Measurements from ENCODE around the gene GCGR. TPM values are rescaled to one million over a fixed set of nuclear protein-coding genes. Genes with fewer than 3 reads are reported as not detected.
A peak's percentile ranks its signal among the peaks of the same experiment; 100 is the strongest.

GCGR gene
- total RNA-seq, 4 donors from 2014 or later = not detected

DNA sequence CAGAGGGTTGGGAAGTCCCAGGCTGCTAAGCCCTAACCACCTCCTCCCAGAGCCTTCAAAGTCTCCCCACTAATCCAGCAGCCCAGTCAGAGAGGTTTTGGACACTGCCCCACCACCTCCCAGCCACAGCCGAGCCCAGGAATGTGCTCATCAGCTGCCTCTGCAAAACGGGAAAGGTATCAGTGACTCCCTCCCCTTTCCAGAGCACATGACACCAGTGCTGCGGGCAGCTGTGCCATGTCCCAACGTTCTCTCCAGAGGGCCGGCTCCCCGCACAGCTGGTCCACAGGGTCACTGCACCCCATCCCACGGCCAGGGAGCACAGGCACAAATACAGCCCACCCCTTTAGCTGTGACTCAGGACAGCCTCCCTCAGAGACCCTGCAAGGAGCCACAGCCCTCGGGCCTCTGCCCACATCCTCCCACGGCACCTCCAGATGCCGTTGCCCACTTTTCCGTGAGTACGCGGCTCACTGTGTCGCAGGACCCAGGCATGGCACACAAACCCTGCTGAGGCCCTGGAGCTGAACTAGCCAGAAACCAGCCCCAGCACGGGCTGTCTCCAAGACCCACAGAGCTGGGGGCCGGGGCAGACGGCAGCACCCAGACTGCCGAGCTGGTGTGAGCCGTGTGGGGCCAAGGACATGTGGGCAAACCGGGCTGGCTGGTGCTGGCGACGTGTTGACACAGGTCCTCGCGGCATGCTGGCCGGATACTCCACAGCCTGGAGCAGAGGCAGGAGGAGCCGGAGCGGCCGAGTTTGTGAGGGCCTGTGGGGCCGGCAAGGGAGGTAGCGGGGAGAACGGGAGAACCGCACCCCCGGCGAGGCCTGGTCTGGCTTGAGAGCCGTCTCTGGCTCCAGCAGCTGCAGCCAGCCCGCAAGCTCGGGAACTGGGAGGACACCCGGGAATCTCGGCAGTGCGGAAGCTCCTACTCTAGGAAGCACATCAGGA, 37.2 kb downstream of the GCGR start:
- TF ChIP-seq, protein P1, sequence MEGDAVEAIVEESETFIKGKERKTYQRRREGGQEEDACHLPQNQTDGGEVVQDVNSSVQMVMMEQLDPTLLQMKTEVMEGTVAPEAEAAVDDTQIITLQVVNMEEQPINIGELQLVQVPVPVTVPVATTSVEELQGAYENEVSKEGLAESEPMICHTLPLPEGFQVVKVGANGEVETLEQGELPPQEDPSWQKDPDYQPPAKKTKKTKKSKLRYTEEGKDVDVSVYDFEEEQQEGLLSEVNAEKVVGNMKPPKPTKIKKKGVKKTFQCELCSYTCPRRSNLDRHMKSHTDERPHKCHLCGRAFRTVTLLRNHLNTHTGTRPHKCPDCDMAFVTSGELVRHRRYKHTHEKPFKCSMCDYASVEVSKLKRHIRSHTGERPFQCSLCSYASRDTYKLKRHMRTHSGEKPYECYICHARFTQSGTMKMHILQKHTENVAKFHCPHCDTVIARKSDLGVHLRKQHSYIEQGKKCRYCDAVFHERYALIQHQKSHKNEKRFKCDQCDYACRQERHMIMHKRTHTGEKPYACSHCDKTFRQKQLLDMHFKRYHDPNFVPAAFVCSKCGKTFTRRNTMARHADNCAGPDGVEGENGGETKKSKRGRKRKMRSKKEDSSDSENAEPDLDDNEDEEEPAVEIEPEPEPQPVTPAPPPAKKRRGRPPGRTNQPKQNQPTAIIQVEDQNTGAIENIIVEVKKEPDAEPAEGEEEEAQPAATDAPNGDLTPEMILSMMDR (IDR thresholded peaks at IDR 0.05) = no peak
- peak in 2 of 4 donors; percentile 26 to 40 for TF ChIP-seq POLR2A (IDR thresholded peaks at IDR 0.05)
- Histone ChIP-seq H3K27ac (peak overlapping the region; percentile 90 to 93 (median 92)), H3K27me3 (no peaks in the 10 kb centered on the region), H3K4me1 (peaks cover 19 to 57% (median 21%) of the 10 kb centered on the region in 3 donors), H3K9me3 (no peaks in the 10 kb centered on the region), H3K36me3 (peaks cover 33 to 39% (median 35%) of the 10 kb centered on the region in 3 donors), H3K4me3 (peak overlapping the region in 3 of 4 donors; percentile 16 to 34 (median 26))
- DNase-seq = no peak
- intact Hi-C loops (cut with DNase I) = no loop called here
- 11 to 36% methylated on average over 3 to 13 of the region's 40 CpGs for WGBS, 2 donors

DNA sequence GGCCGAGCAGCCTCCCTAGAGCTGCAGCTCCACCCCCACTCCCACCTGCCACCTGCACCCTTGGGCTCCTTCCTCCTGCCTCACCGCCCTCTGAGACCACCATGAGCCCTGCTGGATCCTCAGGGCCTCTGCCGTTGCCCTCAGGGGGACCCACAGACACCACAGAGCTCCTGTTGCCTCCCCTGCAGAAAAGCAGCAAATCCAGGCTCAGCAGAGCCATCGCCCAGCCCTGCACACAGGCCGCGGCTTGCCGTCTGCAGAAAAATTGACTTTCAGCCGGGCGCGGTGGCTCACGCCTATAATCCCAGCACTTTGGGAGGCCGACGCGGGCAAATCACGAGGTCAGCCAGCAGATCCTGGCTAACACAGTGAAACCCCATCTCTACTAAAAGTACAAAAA, 37.9 kb downstream of the GCGR start:
- no peak for TF ChIP-seq POLR2A (IDR thresholded peaks at IDR 0.05)
- TF ChIP-seq, protein P1 (IDR thresholded peaks at IDR 0.05) = no peak
- peaks cover 19 to 58% (median 21%) of the 10 kb centered on the region in 3 donors for H3K4me1 ChIP-seq
- 15 to 48% methylated on average over 4 to 5 of the region's 15 CpGs for WGBS, 2 donors
- H3K9me3 ChIP-seq = no peaks in the 10 kb centered on the region
- DNase-seq = no peak
- peak overlapping the region; percentile 90 to 93 (median 92) for H3K27ac ChIP-seq
- intact Hi-C loops (cut with DNase I) = no loop called here
- peak overlapping the region in 3 of 4 donors; percentile 16 to 34 (median 24) for H3K4me3 ChIP-seq
- peaks cover 39 to 47% (median 43%) of the 10 kb centered on the region in 3 donors for H3K36me3 ChIP-seq
- H3K27me3 ChIP-seq = no peaks in the 10 kb centered on the region

DNA sequence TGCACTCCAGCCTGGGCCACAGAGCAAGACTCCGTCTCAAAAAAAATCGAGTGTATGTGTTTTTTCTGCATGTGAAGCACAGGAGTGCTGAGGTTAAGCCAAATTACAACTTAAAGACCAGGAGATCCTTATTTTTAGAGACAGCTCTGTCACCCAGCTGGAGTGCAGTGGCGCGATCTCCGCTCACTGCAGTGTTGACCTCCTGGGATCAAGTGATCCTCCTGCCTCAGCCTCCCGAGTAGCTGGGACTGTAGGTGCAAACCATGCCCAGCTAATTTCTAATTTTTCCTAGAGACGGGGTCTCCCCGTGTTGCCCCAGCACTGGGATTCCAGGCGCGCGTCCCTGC, 38.4 kb downstream of the GCGR start:
- Histone ChIP-seq H3K27me3 (no peaks in the 10 kb centered on the region), H3K4me1 (peaks cover 19 to 60% (median 21%) of the 10 kb centered on the region in 3 donors), H3K27ac (peak overlapping the region; percentile 90 to 93 (median 92)), H3K4me3 (no peak overlapping the region), H3K9me3 (no peaks in the 10 kb centered on the region), H3K36me3 (peaks cover 42 to 52% (median 48%) of the 10 kb centered on the region in 3 donors)
- 80 to 84% methylated on average over 6 of the region's 11 CpGs for WGBS, 2 donors
- DNase-seq = no peak
- intact Hi-C loops (cut with DNase I) = no loop called here
- TF ChIP-seq POLR2A (IDR thresholded peaks at IDR 0.05) = no peak
- TF ChIP-seq, protein P1 (IDR thresholded peaks at IDR 0.05) = no peak

DNA sequence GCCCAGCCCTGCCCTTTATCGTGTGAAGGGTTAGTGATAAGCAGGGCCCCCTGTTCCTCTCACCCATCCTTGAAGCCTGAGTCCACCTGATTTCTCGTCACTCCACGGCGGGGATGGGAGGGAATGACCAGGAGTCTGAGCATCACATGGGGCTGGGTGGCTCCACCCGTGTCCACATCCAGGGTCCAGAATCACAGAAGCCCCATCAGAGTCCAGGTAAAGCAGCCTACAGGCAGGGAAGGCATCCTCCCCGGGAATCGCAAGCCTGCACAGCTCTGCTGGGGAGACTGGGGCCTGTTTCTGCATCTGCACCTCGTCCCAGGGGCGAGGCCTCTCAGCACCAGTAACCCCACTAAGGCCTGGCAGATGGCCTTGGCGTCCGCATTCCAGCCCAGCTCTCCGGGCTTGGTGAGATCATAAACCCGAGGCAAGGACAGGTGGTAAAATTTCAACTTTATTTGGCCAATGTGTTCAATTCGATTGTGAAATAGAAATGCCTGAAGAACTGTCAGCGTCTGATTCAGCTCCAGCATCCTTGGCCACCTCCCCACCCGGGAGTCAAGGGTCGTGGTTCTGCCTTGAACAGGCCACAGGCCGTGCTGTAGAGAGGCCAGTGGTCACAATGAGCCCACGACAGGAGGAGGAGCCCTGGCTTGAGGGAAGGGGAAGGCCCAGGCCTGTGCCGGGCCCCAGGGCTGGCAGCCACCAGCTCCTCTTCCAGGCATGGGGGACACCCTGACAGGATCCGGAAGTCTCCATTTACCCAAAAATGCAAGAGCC, 39.0 kb downstream of the GCGR start:
- no peaks in the 10 kb centered on the region for H3K9me3 ChIP-seq
- no peak overlapping the region for H3K4me3 ChIP-seq
- DNase-seq = no peak
- 47 to 71% methylated on average over 6 to 11 of the region's 21 CpGs for WGBS, 2 donors
- intact Hi-C loops (cut with DNase I) = no loop called here
- TF ChIP-seq POLR2A (IDR thresholded peaks at IDR 0.05) = no peak
- TF ChIP-seq, protein P1 (IDR thresholded peaks at IDR 0.05) = no peak
- H3K27me3 ChIP-seq = no peaks in the 10 kb centered on the region
- peaks cover 19 to 60% (median 21%) of the 10 kb centered on the region in 3 donors for H3K4me1 ChIP-seq
- H3K36me3 ChIP-seq = peaks cover 48 to 58% (median 53%) of the 10 kb centered on the region in 3 donors
- peak overlapping the region; percentile 90 to 93 (median 92) for H3K27ac ChIP-seq

Measured in esophagus squamous epithelium (tissue), 5 donors.